Measurements from ENCODE around the gene DRICH1.
"Not testable (repeated sequence)": the region's sequence is repeated elsewhere in the genome, so short reads cannot be mapped to it uniquely, and the experiment has no call there.

DRICH1 gene, protein sequence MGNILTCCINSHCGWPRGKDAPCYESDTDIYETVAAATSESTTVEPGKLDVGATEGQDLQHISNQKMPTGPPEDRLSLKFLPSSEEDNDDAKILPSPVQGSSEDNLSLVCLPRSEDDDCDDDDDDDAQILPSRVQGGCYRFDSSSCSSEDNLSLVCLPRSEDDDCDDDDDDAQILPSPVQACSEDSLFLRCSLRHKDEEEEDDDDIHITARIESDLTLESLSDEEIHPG

DNA sequence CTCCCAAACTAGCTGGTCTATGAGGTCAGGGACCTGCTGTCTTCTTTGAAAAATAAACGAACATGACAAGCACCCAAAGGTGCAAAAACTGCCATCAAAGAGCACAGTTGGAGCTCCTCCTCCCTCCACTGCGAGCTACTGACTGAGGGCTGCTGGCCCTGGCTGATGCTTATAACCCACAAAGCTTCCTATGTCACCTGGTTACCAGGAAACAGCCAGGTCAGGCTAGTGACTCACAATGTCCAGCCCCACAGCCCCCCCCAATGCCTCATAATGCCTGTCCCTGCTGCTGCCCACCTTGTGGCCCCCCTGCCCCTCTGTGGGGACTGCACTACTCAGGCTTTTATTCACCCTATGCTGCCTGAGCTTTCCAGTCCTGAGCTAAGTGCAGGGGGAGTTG is at the start of gene DRICH1:
Gene DRICH1, minus strand, starts transcription at position 144 of the 400 bp plus-strand sequence. CDS start 298 bp downstream, outside the sequence.
- no peak for DNase-seq (ENCODE audit: low read depth)

DNA sequence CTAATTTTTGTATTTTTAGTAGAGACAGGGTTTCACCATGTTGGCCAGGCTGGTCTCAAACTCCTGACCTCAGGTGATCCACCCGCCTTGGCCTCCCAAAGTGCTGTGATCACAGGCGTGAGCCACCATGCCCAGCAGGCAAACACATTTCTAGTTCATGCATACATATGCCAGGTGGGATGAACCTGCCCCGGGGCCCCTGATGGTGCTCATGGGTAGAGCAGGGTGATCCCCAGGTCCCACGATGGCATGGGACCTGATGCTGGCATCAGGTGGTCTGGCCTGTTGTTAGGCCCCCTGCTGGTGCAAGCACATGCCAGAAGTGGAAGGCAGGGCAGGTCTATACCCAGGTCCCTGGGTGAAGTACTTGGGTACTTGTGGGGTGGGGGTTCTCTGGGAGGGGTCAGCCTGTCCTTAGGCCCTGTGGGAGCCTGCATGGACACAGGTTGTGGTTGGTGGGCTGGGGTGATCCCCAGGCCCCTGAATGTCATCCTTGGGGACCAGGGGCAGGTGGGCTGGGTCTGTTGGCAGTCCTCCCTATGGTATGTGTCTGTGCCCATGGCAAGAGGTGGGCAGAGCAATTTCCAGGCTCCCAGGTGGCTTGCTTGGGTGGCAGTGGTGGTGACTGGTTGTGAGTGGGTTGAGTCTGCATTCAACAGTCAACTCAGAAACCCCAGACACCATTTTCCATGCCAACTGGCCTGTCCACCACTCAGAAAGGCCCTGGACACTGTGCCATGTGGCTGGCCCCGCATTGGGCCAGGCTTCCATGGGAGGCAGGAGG is 49.1 kb upstream of the DRICH1 start:
- no peak for DNase-seq (ENCODE audit: low read depth)

DNA sequence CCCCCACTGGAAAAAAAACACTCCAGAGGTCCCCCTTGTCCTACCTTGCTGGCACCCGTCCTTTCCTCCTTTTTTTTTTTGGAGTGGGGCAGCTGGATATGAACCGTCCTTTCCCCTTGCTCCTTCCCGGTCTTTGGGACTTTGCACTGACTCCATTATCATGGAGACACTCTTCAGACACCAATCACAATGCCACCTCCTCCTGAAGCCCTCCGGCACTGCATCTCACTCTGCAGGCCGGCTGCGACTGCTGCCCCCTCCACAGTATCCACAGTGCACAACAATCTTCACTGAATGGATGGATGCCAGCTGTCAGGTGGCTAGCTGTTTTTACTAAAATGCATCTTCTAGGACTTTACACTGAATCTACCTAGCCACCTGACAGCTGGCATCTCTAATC is 46.0 kb upstream of the DRICH1 start:
- DNase-seq (ENCODE audit: low read depth), result no peak

DNA sequence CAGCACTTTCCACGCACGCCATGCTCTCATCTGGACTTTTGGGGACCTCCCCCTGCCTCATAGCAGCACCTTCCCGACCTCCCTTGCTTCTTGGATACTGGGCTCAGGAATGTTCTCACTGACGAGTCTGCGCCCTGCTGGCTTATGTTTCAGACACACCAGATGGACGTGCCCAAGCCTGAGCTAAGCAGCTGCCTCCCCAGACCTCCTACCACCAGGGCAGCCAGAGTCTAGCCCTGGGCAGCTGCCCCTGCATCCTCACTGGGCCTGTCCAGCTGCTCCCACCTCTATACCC is 45.5 kb upstream of the DRICH1 start:
- DNase-seq (ENCODE audit: low read depth), result no peak

DNA sequence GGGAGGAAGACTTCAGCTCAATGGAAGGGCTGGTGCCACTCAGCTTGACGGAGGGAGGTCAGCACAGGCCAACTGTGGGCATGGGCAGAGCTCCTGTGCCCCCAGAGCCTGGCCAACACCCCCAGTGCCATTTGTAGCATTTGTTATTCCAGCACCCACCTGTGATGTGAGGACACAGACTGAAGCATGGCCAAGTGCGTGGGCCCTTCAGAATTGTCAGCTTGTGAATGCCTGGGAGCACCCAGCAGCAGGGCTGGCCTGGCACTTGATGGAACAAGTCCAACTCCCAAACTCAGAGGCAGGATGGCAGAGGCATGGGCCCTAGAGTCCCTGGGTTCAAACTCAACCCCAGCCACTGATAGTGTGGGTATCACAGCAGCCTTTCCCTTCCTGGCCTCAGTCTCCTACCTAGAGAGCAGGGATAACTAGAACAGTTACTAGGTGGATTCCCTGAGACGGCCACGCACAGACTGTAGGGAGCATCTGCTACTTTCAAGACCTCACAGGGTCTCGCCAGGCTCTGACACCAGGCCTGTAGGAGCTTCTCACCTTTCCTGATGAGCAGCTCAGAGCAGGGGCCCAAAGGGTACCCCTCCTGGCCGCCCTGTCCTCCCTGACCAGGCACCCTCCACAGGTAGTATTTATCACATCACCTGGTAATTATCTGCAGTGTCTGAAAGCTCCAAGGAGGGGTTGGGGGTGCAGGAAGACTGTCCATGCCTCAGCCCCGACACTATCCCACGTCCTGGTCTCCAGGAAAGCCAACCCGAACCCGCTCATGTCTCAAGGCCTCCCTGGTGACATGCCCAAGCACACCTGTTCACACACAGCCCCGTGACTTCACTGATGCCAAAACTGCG is 45.0 kb upstream of the DRICH1 start:
- not testable (repeated sequence) for DNase-seq (ENCODE audit: low read depth)

DNA sequence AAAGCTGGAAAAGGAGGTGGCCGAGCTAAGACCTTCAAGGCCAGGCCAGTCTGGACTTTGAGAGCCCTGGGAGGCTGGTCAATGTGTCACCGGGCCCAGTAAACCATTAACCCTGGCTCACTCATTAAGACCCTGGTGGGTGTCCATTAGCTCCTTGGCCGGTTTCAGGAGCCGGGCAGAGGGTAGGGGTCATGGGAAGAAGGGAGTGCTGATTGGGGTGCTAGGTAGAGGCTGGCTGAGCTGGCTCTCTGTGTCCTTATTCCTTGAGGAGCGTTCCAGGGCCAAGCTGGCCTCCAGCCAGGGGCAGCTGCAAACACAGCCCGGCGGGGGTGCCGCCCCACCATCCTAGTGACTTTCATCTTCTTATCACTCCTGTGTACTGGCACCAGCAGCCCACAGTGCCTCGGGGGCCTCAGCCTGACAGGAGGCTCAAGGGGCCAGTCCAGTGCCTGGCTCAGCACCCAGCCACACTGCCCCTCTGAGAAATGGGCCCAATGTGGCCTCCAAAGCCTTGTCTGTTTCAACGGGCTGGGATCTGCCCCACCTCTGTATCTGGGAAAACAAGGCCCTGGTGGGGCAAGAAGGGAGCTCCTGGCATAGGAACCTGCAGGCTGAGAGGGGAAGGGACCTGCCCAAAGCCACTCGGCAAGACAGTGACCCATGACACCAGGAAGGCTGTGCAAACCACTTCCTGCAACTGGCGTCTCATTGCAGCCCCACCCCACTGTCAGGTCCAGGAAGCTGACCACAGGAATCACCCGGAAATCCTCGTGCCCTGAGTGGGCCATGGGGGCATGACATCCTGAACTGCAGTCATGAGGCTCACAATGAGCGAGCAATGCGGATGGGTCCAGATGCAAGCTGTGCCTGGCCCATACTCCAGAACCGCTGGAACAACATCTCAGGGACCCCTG is 43.6 kb upstream of the DRICH1 start:
- DNase-seq (ENCODE audit: low read depth), result no peak

DNA sequence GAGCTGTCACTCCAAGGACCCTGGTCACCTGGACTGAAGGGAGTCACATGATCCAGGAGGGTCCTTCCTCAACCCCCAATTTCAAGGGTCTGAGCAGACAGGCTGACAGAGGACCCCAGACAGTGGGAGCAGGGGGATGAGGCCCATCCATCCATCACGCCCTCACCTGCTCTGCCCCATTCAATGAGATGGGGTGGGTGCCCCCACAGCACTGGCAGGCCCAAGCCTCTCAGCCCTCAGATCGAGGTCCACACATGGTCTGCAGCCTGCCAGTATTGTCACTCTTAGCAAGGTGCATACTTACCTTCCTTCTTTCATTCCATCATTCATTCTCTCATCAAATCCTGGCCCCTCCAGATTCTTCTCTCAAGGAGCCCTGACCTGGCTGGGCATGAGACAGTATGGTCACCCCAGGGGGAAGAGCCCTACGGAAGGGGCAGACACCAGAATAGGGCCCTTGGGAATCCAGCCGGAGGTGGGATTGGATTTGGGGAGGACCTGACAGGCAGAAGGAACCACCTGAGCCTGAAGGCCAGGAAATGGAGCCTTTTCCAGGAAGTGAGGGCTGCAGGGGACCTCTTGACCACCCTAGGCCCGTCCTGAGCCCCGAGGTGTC is 42.9 kb upstream of the DRICH1 start:
- not testable (repeated sequence) for DNase-seq (ENCODE audit: low read depth)

DNA sequence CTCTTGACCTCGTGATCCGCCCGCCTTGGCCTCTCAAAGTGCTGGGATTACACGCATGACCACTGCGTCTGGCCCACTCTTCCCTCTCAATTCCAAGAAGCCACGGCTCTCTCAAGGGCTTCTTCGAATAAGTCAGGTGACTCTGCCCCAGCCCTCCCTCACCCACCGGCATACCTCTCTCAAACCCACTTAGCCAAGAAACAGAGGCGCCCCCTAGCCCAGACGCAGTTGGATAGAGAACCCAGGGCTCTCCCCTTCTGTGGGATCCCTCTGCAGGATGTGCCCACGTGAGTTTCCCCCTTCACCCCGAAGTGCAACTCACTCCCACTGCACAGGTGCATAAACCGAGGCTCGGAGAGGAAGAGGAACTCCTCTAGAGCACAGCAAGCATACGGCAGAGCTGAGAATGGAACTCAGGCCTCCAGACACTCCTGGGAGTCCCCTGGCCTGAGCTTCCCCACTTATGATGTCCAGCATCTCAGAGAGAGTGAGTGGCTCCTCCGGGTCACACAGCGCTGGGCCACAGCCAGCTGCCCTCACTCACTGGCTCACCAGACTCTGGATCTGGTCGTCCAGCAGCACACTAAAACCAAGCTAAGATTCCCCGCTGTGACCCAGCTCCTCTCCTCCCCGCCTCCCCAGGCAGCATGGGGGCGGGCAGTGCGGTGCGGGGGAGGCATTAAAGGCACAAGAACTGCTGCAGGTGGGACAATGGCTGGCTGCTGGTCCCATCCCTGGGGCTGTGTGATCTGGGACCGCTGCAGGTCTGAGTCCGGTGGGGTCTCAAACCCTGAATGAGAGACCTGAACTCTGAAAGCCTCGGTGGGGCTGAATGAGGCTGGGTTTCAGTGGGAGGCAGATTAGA is 41.9 kb upstream of the DRICH1 start:
- DNase-seq (ENCODE audit: low read depth), result no peak

DNA sequence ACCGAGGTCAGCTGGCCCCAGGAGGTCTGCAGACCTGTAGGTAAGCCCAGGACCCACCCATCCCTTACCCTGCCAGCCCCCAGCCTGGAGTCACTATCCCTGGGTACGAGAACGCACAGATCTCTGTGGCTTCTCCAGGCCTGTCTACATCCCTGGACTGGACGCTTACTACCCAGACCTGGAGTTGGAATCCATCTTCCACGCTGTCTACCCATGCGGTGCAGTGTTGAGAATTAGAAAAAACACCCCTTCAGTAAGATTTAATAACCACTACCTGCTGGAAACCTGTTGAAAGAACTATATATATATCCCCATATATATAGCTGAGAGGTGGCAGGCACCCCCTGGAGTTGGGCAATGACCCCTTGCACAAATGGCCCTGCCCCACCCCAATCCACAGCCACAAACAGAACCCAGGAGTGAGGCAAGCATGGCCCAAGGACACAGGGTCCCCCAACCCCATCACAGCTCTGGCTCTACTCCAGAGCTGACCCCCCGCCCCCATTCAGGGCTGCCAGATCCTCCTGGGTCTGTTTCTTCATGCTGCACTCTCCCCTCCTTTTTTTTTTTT is 41.0 kb upstream of the DRICH1 start:
- DNase-seq (ENCODE audit: low read depth), result no peak

DNA sequence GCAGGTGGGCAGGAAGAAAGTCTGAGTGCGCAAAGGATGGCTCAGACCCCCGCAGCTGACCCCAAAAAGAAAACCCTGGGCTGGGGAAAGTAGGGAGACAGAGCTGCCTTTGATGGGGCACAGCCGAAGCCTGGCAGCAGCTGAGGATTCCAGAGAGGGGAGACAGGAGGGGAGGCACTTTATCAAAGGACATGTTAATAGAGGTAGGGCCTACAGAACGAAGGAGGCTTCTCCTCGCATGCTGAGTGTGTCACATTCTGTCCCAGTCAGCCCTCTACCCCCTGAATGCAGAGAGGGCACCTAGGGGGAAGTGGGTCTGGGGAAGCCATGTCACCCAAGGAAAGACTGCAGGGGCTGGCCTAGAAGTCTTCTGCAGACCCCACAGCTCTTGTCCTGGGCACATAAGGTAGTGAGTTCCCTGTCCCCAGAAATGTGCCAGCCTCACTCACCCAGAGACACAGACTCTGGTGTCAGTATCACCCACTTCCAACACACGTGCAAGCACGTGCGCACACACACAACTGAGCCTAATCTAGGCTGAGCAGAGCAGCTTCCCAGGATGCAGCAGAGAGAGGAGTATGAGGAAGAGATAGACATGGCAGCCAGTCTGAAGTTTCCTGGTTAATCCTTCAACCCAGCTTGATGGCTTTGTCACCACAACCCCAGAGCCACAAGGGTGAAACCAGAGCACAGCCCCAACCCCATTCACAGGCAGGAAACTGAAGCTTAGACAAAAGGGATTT is 40.4 kb upstream of the DRICH1 start:
- not testable (repeated sequence) for DNase-seq (ENCODE audit: low read depth)

DNA sequence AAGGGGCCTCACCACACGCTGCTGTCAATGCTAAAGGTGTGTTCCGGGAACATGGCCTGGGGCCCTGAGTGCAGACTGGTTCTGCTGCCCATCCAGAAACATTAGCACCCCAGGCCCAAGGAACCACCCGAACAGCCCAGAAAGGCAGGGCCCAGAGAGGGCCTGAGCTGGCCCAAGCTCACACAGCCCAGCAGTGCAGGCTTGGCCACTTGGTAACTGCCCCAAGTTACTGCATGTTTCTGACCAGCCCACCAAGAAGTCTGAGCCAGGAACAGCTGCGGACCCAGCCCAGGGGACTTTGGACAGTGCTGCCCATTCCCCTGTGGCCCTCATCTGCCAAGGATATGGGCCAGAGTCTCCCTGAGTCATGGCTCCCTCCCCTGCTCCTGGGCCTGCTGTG is 39.3 kb upstream of the DRICH1 start:
- not testable (repeated sequence) for DNase-seq (ENCODE audit: low read depth)

DNA sequence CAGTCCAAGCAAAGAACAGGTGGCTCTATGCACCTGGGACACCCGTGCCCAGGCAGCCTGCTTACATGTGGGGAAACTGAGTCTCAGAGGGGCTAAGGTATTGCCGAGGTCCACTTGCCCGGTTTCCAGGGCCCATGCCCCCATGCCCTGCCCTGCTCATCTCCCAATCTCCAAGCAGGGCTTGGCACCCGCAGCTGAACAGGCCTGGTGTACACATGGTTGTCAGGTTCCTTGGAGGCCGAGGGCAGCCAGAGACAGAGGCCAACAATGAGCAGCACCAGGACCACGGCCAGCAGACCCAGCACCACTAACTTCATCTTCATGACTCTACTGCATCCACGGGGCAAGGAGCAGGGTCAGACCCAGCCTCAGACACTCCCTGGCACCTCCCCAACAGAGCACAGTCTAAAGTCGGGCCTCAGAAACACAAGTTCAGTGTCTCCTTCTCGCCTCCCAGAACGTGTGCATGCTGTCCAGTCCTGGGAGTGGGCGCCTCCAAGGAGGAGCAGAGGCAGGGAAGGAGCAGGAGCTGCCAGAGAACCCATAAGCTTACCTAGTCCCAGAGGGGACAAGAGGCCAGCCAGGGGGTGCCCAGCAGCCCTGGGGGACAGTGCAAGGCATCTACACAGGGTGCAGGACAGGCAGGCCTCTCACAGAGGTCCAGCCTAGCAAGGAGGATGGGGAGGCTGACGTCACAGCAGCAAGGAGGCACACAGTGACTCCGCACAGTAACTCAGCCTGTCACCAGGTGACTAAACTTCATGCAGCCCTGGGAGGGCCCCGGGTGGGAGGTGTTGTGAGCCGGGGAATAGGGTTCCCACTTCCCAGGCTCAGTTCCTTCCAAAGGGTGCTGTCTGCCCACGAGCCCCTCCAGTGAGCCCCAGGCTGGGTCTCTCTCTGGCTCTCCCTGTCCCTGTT is 38.5 kb upstream of the DRICH1 start:
- DNase-seq (ENCODE audit: low read depth), result no peak

DNA sequence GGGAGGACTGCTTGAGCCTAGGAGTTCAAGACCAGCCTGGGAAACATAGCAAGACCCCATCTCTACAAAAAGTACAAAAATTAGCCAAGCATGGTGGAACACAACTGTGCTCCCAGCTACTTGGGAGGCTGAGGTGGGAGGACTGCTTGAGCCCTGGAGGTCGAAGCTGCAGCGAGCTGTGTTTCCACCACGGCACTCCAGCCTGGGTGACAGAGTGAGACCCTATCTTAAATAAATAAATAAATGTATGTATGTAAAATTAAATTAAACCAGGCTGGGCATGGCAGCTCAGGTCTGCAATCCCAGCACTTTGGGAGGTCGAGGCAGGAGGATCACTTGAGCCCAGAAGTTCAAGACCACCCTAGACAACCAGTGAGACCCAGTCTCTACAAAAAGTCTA is 28.3 kb upstream of the DRICH1 start:
- DNase-seq (ENCODE audit: low read depth), result not testable (repeated sequence)

DNA sequence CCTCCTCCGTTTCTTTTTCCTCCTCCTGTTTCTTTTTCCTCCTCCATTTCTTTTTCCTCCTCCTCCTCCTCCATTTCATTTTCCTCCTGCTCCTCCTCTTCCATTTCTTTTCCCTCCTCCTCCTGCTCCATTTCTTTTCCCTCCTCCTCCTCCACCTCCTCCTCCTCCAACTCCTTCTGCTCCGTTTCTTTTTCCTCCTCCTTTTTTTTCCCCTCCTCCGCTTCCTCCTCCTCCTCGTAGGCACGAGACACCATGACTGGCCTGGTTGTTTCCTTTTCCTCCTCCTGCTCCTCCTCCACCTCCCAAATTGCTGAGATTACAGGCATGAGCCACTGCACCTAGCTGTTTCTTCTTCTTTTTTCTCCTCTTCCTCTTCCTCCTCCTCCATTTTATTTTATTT is 25.6 kb upstream of the DRICH1 start:
- DNase-seq (ENCODE audit: low read depth), result no peak

DNA sequence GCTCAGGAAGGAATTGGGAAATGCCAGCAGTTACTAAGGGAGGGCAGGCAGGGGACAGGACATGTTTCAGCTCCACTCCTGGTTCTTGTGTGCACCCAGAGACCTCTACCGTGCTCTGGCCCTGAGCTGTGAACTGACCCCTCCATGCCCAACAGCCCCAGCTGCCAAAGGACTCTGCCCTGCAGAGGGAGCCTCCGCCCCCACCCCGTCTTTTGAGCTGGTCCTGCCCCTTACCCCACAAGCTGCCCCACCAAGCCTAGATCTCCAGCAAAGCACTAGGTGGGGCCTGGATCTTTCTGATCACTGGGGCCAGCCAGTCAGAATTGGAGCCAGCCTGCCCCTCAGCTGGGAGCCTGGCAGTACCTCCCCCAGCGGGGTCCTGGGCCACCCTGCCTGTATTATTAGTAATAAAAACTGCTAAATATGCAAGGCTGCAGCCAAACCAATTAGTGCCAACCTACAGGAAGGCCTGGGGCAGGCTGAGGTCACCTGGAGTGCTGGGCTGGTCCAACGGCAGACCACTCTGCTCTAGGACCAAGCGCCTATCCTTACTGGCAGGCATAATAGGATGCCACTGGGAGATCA is 23.9 kb upstream of the DRICH1 start:
- no peak for DNase-seq (ENCODE audit: low read depth)

DNA sequence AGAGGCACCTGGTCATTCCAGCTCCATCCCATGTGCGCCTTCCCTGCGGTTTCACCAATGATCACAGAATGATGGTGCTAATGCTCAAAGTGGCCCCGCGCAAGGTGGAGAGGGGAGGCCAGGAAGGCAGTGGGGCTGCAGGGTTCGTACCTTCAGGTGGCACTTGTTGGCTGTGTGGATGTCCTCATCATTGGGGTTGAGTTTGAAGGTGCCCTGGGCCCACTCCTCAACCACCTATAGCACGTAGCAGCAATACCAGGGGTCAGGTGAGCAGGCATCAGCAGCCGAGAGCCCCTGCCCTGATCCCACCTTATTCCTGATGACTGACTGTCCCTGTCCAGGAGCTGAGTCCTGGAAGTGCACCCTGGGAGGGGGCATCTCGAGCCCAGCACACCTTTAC is 20.6 kb upstream of the DRICH1 start:
- no peak for DNase-seq (ENCODE audit: low read depth)

DNA sequence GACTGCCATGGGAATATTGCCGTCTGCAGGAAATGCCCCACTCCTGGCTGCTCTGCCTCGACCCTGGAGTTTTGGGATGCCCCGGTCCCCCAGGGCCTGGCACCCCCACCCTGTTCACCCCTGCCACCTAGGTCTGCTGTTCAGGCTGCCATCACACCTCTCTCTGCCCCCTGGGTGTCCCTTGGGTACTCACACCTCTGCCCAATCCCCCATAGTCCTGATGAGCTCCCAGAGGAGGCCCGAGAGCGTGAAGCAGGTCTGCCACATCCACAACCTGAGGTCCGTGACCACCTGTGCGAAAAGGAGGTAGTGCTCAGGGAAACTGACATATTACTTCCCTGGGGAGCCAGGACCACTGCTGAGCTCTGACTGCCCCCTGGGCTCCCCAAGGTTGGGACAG is 20.2 kb upstream of the DRICH1 start:
- DNase-seq (ENCODE audit: low read depth), result no peak

DNA sequence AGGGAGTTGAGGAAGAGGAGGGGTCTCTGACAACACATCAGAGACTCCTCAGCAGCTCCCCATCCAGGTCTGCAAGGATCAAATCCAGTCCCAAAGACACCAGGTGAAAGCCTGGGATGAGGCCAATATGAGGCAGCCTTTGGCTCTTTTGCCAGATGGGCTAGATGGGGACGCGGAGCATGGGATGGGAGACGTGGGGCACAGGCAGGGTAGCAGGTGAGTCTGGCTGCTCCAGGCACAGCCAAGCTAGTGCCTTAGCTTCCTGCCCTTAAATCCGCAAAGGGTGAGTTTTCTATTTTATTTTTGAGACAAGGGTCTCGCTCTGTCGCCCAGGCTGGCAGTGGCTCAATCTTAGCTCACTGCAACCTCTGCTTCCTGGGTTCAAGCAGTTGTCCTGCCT is 19.6 kb upstream of the DRICH1 start:
- no peak for DNase-seq (ENCODE audit: low read depth)
